HUES64 (cell line): ENCODE data around the gene ODC1. TPM values are rescaled to one million over a fixed set of nuclear protein-coding genes. Genes with fewer than 3 reads are reported as not detected.
"Not testable (repeated sequence)": the region's sequence is repeated elsewhere in the genome, so short reads cannot be mapped to it uniquely, and the experiment has no call there.

Source experiments
- H3K27ac ChIP-seq: 2 replicates; pipeline ENCODE4 v1.7.0; 2013; ENCODE audit warnings: low read depth, low read length, inconsistent platforms
- H3K27me3 ChIP-seq: 2 replicates; pipeline ENCODE4 v1.6.1; 2013; ENCODE audit warnings: mild to moderate bottlenecking, low read length; ENCODE audit not compliant: insufficient read depth
- H3K36me3 ChIP-seq: 2 replicates; pipeline ENCODE4 v1.6.1; 2013; ENCODE audit warnings: mild to moderate bottlenecking, low read length; ENCODE audit not compliant: insufficient read depth
- H3K4me1 ChIP-seq: 2 replicates; pipeline ENCODE4 v1.6.1; 2013; ENCODE audit warnings: mild to moderate bottlenecking, low read length, moderate library complexity; ENCODE audit not compliant: insufficient read depth
- H3K4me3 ChIP-seq: 2 replicates; pipeline ENCODE4 v1.5.1; 2013; ENCODE audit warnings: mild to moderate bottlenecking, low read length, moderate library complexity
- H3K9ac ChIP-seq: 2 replicates; pipeline ENCODE4 v1.6.1; 2013; ENCODE audit warnings: mild to moderate bottlenecking, low read depth, low read length
- H3K9me3 ChIP-seq: 2 replicates; pipeline ENCODE4 v1.6.1; 2013; ENCODE audit warnings: low read depth, low read length; ENCODE audit not compliant: insufficient read depth
- WGBS: fragments of 150-250, 120-280 bp; methylation state at CpG from one replicate; pipeline ENCODE4 v1.1.7; 2013; ENCODE audit warnings: missing lambda C conversion rate; 5-methylcytosine and 5-hydroxymethylcytosine counted together
- polyA plus RNA-seq, 2 experiments: library from polyadenylated mRNA; stranded (reverse); fragments of 50-300 nt; gene quantifications; one replicate each; pipeline ENCODE4 v1.2.3, GENCODE V29; 2013

ODC1 gene
- polyA plus RNA-seq (2013, experiment 1 of 2) = 135 TPM
- 133 TPM for polyA plus RNA-seq (2013, experiment 2 of 2)

GRCh38 chr2:10447895-10448575 is at the start of gene ODC1:
ODC1 (minus strand) TSS chr2:10448327; CDS start chr2:10445032, 3,295 bp downstream.
- peak within 1 kb of the TSS; percentile 82 for H3K4me3 ChIP-seq
- H3K27ac ChIP-seq = peak within 1 kb of the TSS; percentile 81
- WGBS = under 1% methylated on average over 99 of the region's 99 CpGs
- peaks cover 21% of the 10 kb centered on the region for H3K27me3 ChIP-seq
- H3K9ac ChIP-seq = peak within 1 kb of the TSS; percentile 86
- H3K36me3 ChIP-seq = peaks cover 24% of the 10 kb centered on the region
- no peaks in the 10 kb centered on the region for H3K9me3 ChIP-seq
- H3K4me1 ChIP-seq = peaks cover 8% of the 10 kb centered on the region; the same call in 1 of the 2 replicates

GRCh38 chr2:10497797-10498251 is 49.7 kb upstream of the ODC1 start:
- Histone ChIP-seq H3K4me3 (no peak overlapping the region), H3K4me1 (no peaks in the 10 kb centered on the region), H3K9me3 (no peaks in the 10 kb centered on the region), H3K9ac (no peak overlapping the region), H3K27me3 (no peaks in the 10 kb centered on the region), H3K36me3 (no peaks in the 10 kb centered on the region), H3K27ac (no peak overlapping the region)
- 53% methylated on average over 24 of the region's 24 CpGs for WGBS

- H3K27ac ChIP-seq = no peak overlapping the region
- no peak overlapping the region for H3K4me3 ChIP-seq
- H3K27me3 ChIP-seq = no peaks in the 10 kb centered on the region
- H3K4me1 ChIP-seq = no peaks in the 10 kb centered on the region
- H3K9ac ChIP-seq = no peak overlapping the region
- H3K36me3 ChIP-seq = no peaks in the 10 kb centered on the region
- peaks cover 4% of the 10 kb centered on the region; the same call in 1 of the 2 replicates for H3K9me3 ChIP-seq
- 89% methylated on average over 7 of the region's 7 CpGs for WGBS
These were observed 47.8 kb upstream of the ODC1 start for GRCh38 chr2:10495988-10496313.

GRCh38 chr2:10495311-10495987 is 47.3 kb upstream of the ODC1 start:
- 87% methylated on average over 24 of the region's 24 CpGs for WGBS
- H3K27ac ChIP-seq = no peak overlapping the region
- no peak overlapping the region for H3K4me3 ChIP-seq
- H3K9me3 ChIP-seq = peaks cover 4% of the 10 kb centered on the region; the same call in 1 of the 2 replicates
- no peaks in the 10 kb centered on the region for H3K27me3 ChIP-seq
- H3K9ac ChIP-seq = no peak overlapping the region
- no peaks in the 10 kb centered on the region for H3K4me1 ChIP-seq
- H3K36me3 ChIP-seq = no peaks in the 10 kb centered on the region

GRCh38 chr2:10494351-10495066 is 46.4 kb upstream of the ODC1 start:
- H3K4me1 ChIP-seq = no peaks in the 10 kb centered on the region
- no peak overlapping the region for H3K4me3 ChIP-seq
- 90% methylated on average over 12 of the region's 13 CpGs for whole genome bisulfite sequencing
- no peaks in the 10 kb centered on the region for H3K36me3 ChIP-seq
- H3K27ac ChIP-seq = no peak overlapping the region
- no peaks in the 10 kb centered on the region for H3K27me3 ChIP-seq
- no peak overlapping the region for H3K9ac ChIP-seq
- peaks cover 4% of the 10 kb centered on the region; the same call in 1 of the 2 replicates for H3K9me3 ChIP-seq

- Histone ChIP-seq H3K9ac (no peak overlapping the region), H3K4me1 (no peaks in the 10 kb centered on the region), H3K27me3 (no peaks in the 10 kb centered on the region), H3K4me3 (no peak overlapping the region), H3K27ac (no peak overlapping the region), H3K9me3 (peaks cover 4% of the 10 kb centered on the region; the same call in 1 of the 2 replicates), H3K36me3 (no peaks in the 10 kb centered on the region)
- WGBS = 90% methylated on average over 22 of the region's 22 CpGs
These were observed 45.6 kb upstream of the ODC1 start for GRCh38 chr2:10493634-10494281.

GRCh38 chr2:10493075-10493633 is 45.0 kb upstream of the ODC1 start:
- no peak overlapping the region for H3K27ac ChIP-seq

GRCh38 chr2:10490806-10491291 is 42.7 kb upstream of the ODC1 start:
- Histone ChIP-seq H3K4me3 (no peak overlapping the region), H3K9me3 (peaks cover 4% of the 10 kb centered on the region; the same call in 1 of the 2 replicates), H3K4me1 (no peaks in the 10 kb centered on the region), H3K27ac (no peak overlapping the region), H3K36me3 (no peaks in the 10 kb centered on the region), H3K9ac (no peak overlapping the region), H3K27me3 (no peaks in the 10 kb centered on the region)
- WGBS = 95% methylated on average over 8 of the region's 8 CpGs

More at GRCh38 chr2:10493075-10493633, 45.0 kb upstream of the ODC1 start:
- Histone ChIP-seq H3K4me1 (no peaks in the 10 kb centered on the region), H3K9ac (no peak overlapping the region), H3K9me3 (peaks cover 4% of the 10 kb centered on the region; the same call in 1 of the 2 replicates), H3K36me3 (no peaks in the 10 kb centered on the region), H3K4me3 (no peak overlapping the region), H3K27me3 (no peaks in the 10 kb centered on the region)
- WGBS = 92% methylated on average over 5 of the region's 5 CpGs

- WGBS = 89% methylated on average over 13 of the region's 13 CpGs
- H3K4me1 ChIP-seq = no peaks in the 10 kb centered on the region
- no peak overlapping the region for H3K27ac ChIP-seq
These were observed 41.9 kb upstream of the ODC1 start for GRCh38 chr2:10489842-10490555.

GRCh38 chr2:10488142-10488541 is 40.0 kb upstream of the ODC1 start:
- H3K4me1 ChIP-seq, H3K36me3 ChIP-seq, H3K27ac ChIP-seq, H3K9me3 ChIP-seq, H3K4me3 ChIP-seq, H3K27me3 ChIP-seq, H3K9ac ChIP-seq: not testable (repeated sequence)
- 89% methylated on average over 8 of the region's 8 CpGs for WGBS

More at GRCh38 chr2:10489842-10490555, 41.9 kb upstream of the ODC1 start:
- Histone ChIP-seq H3K9me3 (peaks cover 4% of the 10 kb centered on the region; the same call in 1 of the 2 replicates), H3K27me3 (no peaks in the 10 kb centered on the region), H3K9ac (no peak overlapping the region), H3K4me3 (no peak overlapping the region), H3K36me3 (no peaks in the 10 kb centered on the region)
